WERI-Rb-1 (cell line): Measurements from ENCODE around the gene BNC2.

Experiments used
- DNase-seq: peaks from one replicate; pipeline ENCODE4 v3.0.0-alpha.2; 2020
- H3K27ac ChIP-seq: fragments of 250-450 bp; sonication (Bioruptor Pico); 2 replicates; pipeline ENCODE4 v1.5.1; 2020; ENCODE audit warnings: mild to moderate bottlenecking, moderate library complexity
- H3K27me3 ChIP-seq: fragments of 250-450 bp; sonication (Bioruptor Pico); 2 replicates; pipeline ENCODE4 v1.5.1; 2021; ENCODE audit warnings: mild to moderate bottlenecking, low read depth, moderate library complexity; ENCODE audit not compliant: insufficient read depth, severe bottlenecking
- H3K36me3 ChIP-seq: fragments of 250-450 bp; sonication (Bioruptor Pico); 2 replicates; pipeline ENCODE4 v1.5.1; 2020; ENCODE audit warnings: mild to moderate bottlenecking, moderate library complexity
- H3K4me3 ChIP-seq: 2 replicates; pipeline ENCODE4 v1.5.1; 2011; ENCODE audit warnings: low read depth, mild to moderate bottlenecking, control low read depth, low read length
- H3K9me3 ChIP-seq: fragments of 250-450 bp; sonication (Bioruptor Pico); 2 replicates; pipeline ENCODE4 v1.5.1; 2021; ENCODE audit warnings: mild to moderate bottlenecking, moderate library complexity; ENCODE audit not compliant: severe bottlenecking
- TF ChIP-seq, protein P1 (sequence below): IDR thresholded peaks from 2 replicates; pipeline ENCODE4 v1.5.1; 2011; ENCODE audit warnings: low read depth, mild to moderate bottlenecking, control low read depth, inconsistent platforms, low read length

Gene BNC2

GRCh38 chr9:16450043-16450442 is 420.4 kb downstream of the BNC2 start:
- Histone ChIP-seq H3K27ac (no peak overlapping the region), H3K4me3 (no peak overlapping the region), H3K9me3 (no peaks in the 10 kb centered on the region), H3K27me3 (no peaks in the 10 kb centered on the region), H3K36me3 (no peaks in the 10 kb centered on the region)
- no peak for DNase-seq
- TF ChIP-seq, protein P1, sequence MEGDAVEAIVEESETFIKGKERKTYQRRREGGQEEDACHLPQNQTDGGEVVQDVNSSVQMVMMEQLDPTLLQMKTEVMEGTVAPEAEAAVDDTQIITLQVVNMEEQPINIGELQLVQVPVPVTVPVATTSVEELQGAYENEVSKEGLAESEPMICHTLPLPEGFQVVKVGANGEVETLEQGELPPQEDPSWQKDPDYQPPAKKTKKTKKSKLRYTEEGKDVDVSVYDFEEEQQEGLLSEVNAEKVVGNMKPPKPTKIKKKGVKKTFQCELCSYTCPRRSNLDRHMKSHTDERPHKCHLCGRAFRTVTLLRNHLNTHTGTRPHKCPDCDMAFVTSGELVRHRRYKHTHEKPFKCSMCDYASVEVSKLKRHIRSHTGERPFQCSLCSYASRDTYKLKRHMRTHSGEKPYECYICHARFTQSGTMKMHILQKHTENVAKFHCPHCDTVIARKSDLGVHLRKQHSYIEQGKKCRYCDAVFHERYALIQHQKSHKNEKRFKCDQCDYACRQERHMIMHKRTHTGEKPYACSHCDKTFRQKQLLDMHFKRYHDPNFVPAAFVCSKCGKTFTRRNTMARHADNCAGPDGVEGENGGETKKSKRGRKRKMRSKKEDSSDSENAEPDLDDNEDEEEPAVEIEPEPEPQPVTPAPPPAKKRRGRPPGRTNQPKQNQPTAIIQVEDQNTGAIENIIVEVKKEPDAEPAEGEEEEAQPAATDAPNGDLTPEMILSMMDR: no peak

GRCh38 chr9:16449076-16449730 is 421.3 kb downstream of the BNC2 start:
- DNase-seq: no peak

GRCh38 chr9:16447946-16448345 is 422.5 kb downstream of the BNC2 start:
- H3K36me3 ChIP-seq: no peaks in the 10 kb centered on the region
- H3K9me3 ChIP-seq: no peaks in the 10 kb centered on the region
- TF ChIP-seq, protein P1: no peak
- no peaks in the 10 kb centered on the region for H3K27me3 ChIP-seq
- H3K4me3 ChIP-seq: no peak overlapping the region
- H3K27ac ChIP-seq: no peak overlapping the region
- DNase-seq: no peak

More at GRCh38 chr9:16449076-16449730, 421.3 kb downstream of the BNC2 start:
- no peak overlapping the region for H3K27ac ChIP-seq
- H3K27me3 ChIP-seq: no peaks in the 10 kb centered on the region
- no peaks in the 10 kb centered on the region for H3K36me3 ChIP-seq
- TF ChIP-seq, protein P1: no peak
- no peaks in the 10 kb centered on the region for H3K9me3 ChIP-seq
- H3K4me3 ChIP-seq: no peak overlapping the region

DNA sequence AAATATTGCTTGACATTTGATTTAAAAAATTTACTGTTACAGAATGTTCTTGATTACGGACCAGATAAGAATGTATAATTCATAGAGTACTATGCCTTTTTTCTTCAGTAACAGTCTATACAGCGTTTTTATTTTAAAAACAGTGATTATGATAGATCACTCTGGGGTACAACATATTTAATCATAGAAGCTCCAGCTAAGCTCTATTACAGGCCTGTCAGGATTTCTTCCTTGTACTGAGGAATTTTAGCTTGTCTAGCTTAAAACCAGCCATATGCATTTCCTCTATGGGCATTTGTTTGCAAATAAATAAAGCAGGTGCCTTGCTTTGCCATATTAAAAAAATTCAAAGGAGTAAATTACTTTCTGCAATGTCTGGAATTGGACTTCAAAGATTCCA is 423.8 kb downstream of the BNC2 start:
- TF ChIP-seq, protein P1: no peak

DNA sequence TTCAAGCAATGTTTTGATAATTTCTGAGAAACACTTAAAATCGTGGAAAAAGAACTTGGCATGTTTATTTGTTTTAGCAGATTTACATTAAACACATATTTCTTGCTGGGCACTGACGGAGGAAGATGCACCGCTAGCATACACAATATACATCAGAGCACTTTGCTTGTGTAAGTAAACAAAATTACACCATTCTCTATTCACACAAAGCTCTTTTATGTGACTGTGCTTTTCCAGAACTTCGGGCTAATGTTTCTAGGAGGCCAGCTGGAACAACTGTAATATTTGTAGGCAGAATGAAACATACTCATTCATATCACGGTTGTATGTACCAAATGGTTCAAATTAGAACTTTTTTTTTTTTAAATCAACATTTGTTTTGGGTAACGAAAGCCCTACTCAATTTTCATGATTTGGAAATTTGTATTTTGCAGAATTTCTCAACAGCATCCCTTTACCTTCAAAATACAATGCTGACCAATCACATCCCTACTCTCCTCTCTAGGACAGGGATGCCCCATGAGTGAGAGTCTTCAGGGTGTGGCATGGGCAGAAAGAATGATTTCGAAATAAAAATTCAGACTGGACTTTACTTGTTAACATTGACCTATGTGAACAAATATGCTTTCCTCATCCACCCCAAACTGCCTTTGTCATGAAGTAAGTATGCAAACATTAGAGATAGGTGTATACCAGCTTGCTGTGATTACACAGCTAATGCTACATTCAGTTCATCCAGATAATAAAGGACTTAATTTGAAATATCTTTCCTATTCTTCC is 425.1 kb downstream of the BNC2 start:
- Histone ChIP-seq H3K36me3 (no peaks in the 10 kb centered on the region), H3K4me3 (no peak overlapping the region), H3K27ac (no peak overlapping the region), H3K27me3 (no peaks in the 10 kb centered on the region), H3K9me3 (no peaks in the 10 kb centered on the region)
- TF ChIP-seq, protein P1: no peak
- DNase-seq: no peak

More for the DNA sequence above, 423.8 kb downstream of the BNC2 start:
- DNase-seq: no peak
- H3K27ac ChIP-seq: no peak overlapping the region
- H3K36me3 ChIP-seq: no peaks in the 10 kb centered on the region
- no peaks in the 10 kb centered on the region for H3K9me3 ChIP-seq
- H3K27me3 ChIP-seq: no peaks in the 10 kb centered on the region
- no peak overlapping the region for H3K4me3 ChIP-seq
